Measurements from ENCODE around the gene PSMD14. TPM values are rescaled to one million over a fixed set of nuclear protein-coding genes. Genes with fewer than 3 reads are reported as not detected.

The PSMD14 gene
- polyA plus RNA-seq, 1 experiment = 95.3 TPM

DNA sequence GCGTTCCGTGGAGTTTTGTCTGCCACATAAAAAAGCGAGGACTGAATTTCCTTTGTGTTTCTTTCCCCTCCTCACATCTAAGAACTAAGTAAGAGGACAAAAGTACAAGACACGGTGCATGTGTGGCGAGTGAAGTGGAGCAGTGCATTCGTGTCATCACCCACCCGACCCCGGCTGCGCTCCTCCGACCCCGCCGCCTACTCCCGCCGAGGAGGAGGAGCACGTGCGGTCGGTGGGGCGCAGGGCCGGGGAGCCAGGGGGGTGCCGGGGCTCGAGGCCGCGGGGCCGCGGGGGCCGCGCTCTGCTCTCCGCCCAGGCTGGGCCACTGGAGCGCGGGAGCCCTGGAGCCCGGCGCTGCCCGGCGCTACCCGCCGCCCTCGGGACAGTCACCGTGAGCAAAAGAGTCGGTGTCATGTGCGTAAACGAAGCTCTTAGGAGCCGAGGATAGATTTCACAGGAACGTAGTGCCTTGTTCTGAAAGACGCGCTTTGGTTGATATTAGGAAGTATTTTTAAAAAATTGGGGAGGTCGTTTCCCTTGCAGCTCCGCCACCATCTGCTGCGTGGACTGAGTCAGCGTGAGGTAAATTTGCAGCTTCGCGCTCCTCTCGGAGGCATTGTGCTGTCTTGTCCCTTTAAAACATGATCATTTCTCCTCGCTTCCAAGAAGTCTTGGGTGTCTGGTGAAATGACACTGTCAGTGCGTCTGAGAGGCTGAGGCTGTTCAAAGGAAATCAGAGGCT, 118.9 kb downstream of the PSMD14 start:
- H3K4me3 ChIP-seq (ENCODE audit: low read depth, low read length) = peak overlapping the region; percentile 8; the same call in 1 of the 2 replicates
- POLR2A ChIA-PET = no interaction called here
- H3K9me3 ChIP-seq (ENCODE audit: control insufficient read depth, insufficient read depth, low read length) = peaks cover 15% of the 10 kb centered on the region; the same call in 1 of the 2 replicates
- H3K27ac ChIP-seq (ENCODE audit: low read depth, low read length) = no peak overlapping the region
- TF ChIP-seq, protein P1, sequence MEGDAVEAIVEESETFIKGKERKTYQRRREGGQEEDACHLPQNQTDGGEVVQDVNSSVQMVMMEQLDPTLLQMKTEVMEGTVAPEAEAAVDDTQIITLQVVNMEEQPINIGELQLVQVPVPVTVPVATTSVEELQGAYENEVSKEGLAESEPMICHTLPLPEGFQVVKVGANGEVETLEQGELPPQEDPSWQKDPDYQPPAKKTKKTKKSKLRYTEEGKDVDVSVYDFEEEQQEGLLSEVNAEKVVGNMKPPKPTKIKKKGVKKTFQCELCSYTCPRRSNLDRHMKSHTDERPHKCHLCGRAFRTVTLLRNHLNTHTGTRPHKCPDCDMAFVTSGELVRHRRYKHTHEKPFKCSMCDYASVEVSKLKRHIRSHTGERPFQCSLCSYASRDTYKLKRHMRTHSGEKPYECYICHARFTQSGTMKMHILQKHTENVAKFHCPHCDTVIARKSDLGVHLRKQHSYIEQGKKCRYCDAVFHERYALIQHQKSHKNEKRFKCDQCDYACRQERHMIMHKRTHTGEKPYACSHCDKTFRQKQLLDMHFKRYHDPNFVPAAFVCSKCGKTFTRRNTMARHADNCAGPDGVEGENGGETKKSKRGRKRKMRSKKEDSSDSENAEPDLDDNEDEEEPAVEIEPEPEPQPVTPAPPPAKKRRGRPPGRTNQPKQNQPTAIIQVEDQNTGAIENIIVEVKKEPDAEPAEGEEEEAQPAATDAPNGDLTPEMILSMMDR (IDR thresholded peaks at IDR 0.05; ENCODE audit: low read depth, low read length) = no peak; the same call in 1 of the 2 replicates
- no peak for DNase-seq (ENCODE audit: low read depth, low spot score)
- peaks cover 81% of the 10 kb centered on the region for H3K27me3 ChIP-seq (ENCODE audit: control insufficient read depth, insufficient read depth, low read length)
- CTCF ChIA-PET = interaction anchor here (0.6 to 2.0 kb wide), 5 partner anchors 9 to 781 kb away, joined by 3 to 6 read pairs (median 4); no protein-coding TSS in a partner anchor

DNA sequence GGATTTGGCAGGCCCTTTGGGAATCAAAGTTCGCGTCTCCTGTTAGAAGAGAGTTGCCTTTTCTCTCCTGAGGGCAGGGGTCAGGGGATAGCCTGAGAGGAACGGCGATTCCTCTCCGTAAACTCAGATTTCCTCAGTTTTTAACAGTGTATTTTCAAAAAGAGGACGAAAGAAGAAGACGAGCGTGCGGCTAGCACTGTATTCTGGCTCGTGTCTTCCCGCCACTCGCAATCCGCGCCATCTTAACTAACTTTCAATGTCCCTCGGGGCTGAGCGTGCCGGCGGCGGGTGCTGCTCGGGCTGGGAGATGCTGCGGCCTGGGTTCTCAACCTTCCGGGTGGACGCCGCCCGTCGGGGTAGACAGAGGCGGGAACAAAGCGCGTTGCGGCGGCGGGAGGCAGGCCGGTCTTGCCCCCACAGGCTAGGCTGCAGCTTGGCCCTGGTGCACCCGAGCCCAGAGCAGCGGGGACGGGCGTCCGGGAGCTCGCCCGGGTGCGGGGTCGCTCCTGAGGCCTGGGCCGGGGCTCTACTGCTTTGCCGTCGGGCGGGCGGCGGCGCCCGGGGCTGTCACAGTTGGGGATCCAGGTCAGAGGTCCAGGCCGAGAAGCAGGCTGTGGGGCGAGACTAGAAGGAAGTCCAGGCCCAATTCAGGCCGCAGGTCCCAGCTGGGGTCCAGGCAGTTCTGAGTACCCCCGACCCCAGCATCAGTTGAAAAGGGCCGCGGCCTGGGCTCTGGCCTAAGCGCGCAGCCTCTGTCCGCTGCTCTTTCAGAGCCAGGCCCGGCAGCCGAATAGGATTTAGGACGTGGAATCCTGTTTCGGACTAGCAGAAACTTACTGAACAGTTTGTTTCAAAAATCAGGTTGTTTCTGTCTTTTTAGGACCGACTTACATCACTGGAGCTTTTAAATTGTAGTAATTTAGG, 119.7 kb downstream of the PSMD14 start:
- POLR2A ChIA-PET = no interaction called here
- H3K9me3 ChIP-seq (ENCODE audit: control insufficient read depth, insufficient read depth, low read length) = peaks cover 15% of the 10 kb centered on the region; the same call in 1 of the 2 replicates
- no peak overlapping the region for H3K4me3 ChIP-seq (ENCODE audit: low read depth, low read length)
- CTCF ChIA-PET = interaction anchor here (1.2 kb wide), 1 partner anchor 9 kb away, joined by 5 read pairs; no protein-coding TSS in a partner anchor
- no peak overlapping the region for H3K27ac ChIP-seq (ENCODE audit: low read depth, low read length)
- H3K27me3 ChIP-seq (ENCODE audit: control insufficient read depth, insufficient read depth, low read length) = peaks cover 76% of the 10 kb centered on the region
- TF ChIP-seq, protein P1 (IDR thresholded peaks at IDR 0.05; ENCODE audit: low read depth, low read length) = no peak
- no peak for DNase-seq (ENCODE audit: low read depth, low spot score)

DNA sequence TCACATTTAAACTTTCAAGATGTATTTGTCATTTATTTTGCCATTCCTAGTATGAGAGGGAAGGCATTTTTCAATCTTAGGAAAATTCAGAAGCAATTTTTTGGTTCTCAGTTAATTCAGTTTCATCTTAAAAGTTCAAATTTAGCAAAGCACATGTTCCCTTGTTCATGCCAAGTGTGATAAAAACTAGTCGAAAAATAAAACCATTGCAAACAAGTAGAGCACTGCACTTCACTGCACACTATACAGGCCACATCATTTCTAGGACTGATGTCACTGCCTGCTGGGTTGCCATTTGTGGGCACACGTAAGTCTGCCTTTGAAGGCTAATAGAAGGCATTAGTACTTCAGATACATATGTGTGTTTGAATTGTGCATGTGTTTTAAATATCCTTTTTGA, 122.2 kb downstream of the PSMD14 start:
- DNase-seq (ENCODE audit: low read depth, low spot score) = no peak
- TF ChIP-seq, protein P1 (IDR thresholded peaks at IDR 0.05; ENCODE audit: low read depth, low read length) = no peak
- Histone ChIP-seq H3K4me3 (ENCODE audit: low read depth, low read length) (no peak overlapping the region), H3K9me3 (ENCODE audit: control insufficient read depth, insufficient read depth, low read length) (peaks cover 8% of the 10 kb centered on the region; the same call in 1 of the 2 replicates), H3K27me3 (ENCODE audit: control insufficient read depth, insufficient read depth, low read length) (peaks cover 57% of the 10 kb centered on the region), H3K27ac (ENCODE audit: low read depth, low read length) (no peak overlapping the region)
- ChIA-PET POLR2A (no interaction called here), CTCF (interaction anchor here (0.6 kb wide), 1 partner anchor 15 kb away, joined by 3 read pairs; no protein-coding TSS in a partner anchor)

DNA sequence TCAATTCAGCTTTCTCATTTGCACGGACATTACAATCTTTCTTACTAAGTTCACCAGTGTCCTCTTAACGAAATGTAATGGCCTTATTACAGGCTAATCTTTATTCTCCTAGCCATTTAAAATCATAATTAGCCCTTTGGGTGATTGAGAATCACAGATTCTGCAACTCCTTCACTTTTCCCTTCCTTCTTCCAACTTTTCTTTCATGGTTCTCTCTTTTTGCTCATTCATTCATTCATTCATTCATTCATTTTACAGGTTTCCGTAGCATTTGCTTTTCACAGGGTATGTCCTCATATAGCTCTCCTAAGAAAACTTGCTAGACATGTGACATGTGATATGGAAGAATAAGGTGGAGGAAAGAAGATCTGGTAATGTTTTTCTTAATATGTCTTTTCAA, 123.9 kb downstream of the PSMD14 start:
- TF ChIP-seq, protein P1 (IDR thresholded peaks at IDR 0.05; ENCODE audit: low read depth, low read length) = no peak
- POLR2A ChIA-PET = no interaction called here
- H3K27me3 ChIP-seq (ENCODE audit: control insufficient read depth, insufficient read depth, low read length) = peaks cover 43% of the 10 kb centered on the region

More for the DNA sequence above, 123.9 kb downstream of the PSMD14 start:
- CTCF ChIA-PET = no interaction called here
- peaks cover 8% of the 10 kb centered on the region; the same call in 1 of the 2 replicates for H3K9me3 ChIP-seq (ENCODE audit: control insufficient read depth, insufficient read depth, low read length)
- H3K27ac ChIP-seq (ENCODE audit: low read depth, low read length) = no peak overlapping the region
- DNase-seq (ENCODE audit: low read depth, low spot score) = no peak
- no peak overlapping the region for H3K4me3 ChIP-seq (ENCODE audit: low read depth, low read length)

Measured in AG04450 (cell line).